Activated CD8-positive, alpha-beta T cell treated with anti-CD3 and anti-CD28 coated beads for 36 hours (primary cell): ENCODE data around the gene TUBGCP3. TPM values are rescaled to one million over a fixed set of nuclear protein-coding genes. Genes with fewer than 3 reads are reported as not detected.

Experiments
- ATAC-seq: fragments of 200-7000 bp; cut with Tn5 transposase; one replicate; pipeline ENCODE4 v1.10.0; 2021; ENCODE audit warnings: mild to moderate bottlenecking, moderate library complexity
- CTCF ChIA-PET: fragments of 350-600 bp; sonication (Branson Sonifier 250); formaldehyde crosslinking; loops from one replicate; lab custom pipeline; 2021; ENCODE audit warnings: antibody characterized with exemption; lab: Charles Lee
- POLR2A ChIA-PET: fragments of 350-600 bp; sonication (Branson Sonifier 250); formaldehyde crosslinking; loops from one replicate; lab custom pipeline; 2021; ENCODE audit warnings: antibody characterized with exemption; lab: Charles Lee
- DNase-seq: peaks from one replicate; pipeline ENCODE4 v3.0.0-alpha.2; 2020
- H3K27ac Mint-ChIP-seq: one replicate; pipeline ENCODE4 v1.8.0; 2021; ENCODE audit warnings: mild to moderate bottlenecking, mixed read lengths
- H3K27me3 Mint-ChIP-seq: one replicate; pipeline ENCODE4 v1.8.0; 2021; ENCODE audit warnings: mixed read lengths
- H3K36me3 Mint-ChIP-seq: one replicate; pipeline ENCODE4 v1.8.0; 2021; ENCODE audit warnings: low read depth, mixed read lengths
- H3K4me1 Mint-ChIP-seq: one replicate; pipeline ENCODE4 v1.8.0; 2021; ENCODE audit warnings: low read depth, mixed read lengths
- H3K4me3 Mint-ChIP-seq: one replicate; pipeline ENCODE4 v1.8.0; 2021; ENCODE audit warnings: mild to moderate bottlenecking, moderate library complexity, mixed read lengths
- H3K9me3 Mint-ChIP-seq: one replicate; pipeline ENCODE4 v1.8.0; 2021; ENCODE audit warnings: mixed read lengths
- intact Hi-C: fragments of 100-400 bp; cut with micrococcal nuclease; formaldehyde crosslinking; loops from one replicate; pipeline ENCODE4 v1.10.0; 2022
- total RNA-seq, 2 experiments: library from RNA; stranded (reverse); gene quantifications; one replicate each; pipeline ENCODE4 v1.2.3, GENCODE V29; 2021
- TF ChIP-seq, protein P1 (sequence below): fragments of 200-600 bp; IDR thresholded peaks from one replicate; pipeline ENCODE4 v1.8.0; 2022; ENCODE audit warnings: antibody characterized with exemption, mild to moderate bottlenecking

TUBGCP3 gene
- total RNA-seq, 2 experiments from 2014 or later, result 51.6 to 57.1 TPM

- intact Hi-C loops, result no loop called here
- H3K27ac Mint-ChIP-seq, result no peak overlapping the region
Observed at GRCh38 chr13:112532837-112533745, 54.9 kb downstream of the TUBGCP3 start.

GRCh38 chr13:112531263-112531794 lies 56.6 kb downstream of the TUBGCP3 start:
- TF ChIP-seq, protein P1, sequence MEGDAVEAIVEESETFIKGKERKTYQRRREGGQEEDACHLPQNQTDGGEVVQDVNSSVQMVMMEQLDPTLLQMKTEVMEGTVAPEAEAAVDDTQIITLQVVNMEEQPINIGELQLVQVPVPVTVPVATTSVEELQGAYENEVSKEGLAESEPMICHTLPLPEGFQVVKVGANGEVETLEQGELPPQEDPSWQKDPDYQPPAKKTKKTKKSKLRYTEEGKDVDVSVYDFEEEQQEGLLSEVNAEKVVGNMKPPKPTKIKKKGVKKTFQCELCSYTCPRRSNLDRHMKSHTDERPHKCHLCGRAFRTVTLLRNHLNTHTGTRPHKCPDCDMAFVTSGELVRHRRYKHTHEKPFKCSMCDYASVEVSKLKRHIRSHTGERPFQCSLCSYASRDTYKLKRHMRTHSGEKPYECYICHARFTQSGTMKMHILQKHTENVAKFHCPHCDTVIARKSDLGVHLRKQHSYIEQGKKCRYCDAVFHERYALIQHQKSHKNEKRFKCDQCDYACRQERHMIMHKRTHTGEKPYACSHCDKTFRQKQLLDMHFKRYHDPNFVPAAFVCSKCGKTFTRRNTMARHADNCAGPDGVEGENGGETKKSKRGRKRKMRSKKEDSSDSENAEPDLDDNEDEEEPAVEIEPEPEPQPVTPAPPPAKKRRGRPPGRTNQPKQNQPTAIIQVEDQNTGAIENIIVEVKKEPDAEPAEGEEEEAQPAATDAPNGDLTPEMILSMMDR, result no peak
- ATAC-seq (no peak), DNase-seq (no peak)
- CTCF ChIA-PET, result no interaction called here
- Mint-ChIP-seq H3K9me3 (no peaks in the 10 kb centered on the region), H3K4me3 (no peak overlapping the region), H3K36me3 (no peaks in the 10 kb centered on the region), H3K27ac (no peak overlapping the region), H3K27me3 (no peaks in the 10 kb centered on the region), H3K4me1 (peaks cover 10% of the 10 kb centered on the region)
- POLR2A ChIA-PET, result interaction anchor here (1.7 kb wide), 1 partner anchor 9 kb away, joined by 4 read pairs; no protein-coding TSS in a partner anchor
- intact Hi-C loops, result no loop called here

More at GRCh38 chr13:112532837-112533745, 54.9 kb downstream of the TUBGCP3 start:
- TF ChIP-seq, protein P1, result no peak
- peaks cover 2% of the 10 kb centered on the region for H3K9me3 Mint-ChIP-seq
- DNase-seq, result peak; percentile 52
- ChIA-PET CTCF (interaction anchor here (1.1 kb wide), 1 partner anchor 9 kb away, joined by 3 read pairs; no protein-coding TSS in a partner anchor), POLR2A (interaction anchor here (1.0 kb wide), 1 partner anchor 55 kb away, joined by 3 read pairs; the partner anchor contains the start of gene TUBGCP3)
- H3K4me3 Mint-ChIP-seq, result no peak overlapping the region
- ATAC-seq, result peak; percentile 39
- H3K36me3 Mint-ChIP-seq, result peaks cover 8% of the 10 kb centered on the region
- H3K4me1 Mint-ChIP-seq, result peaks cover 10% of the 10 kb centered on the region
- H3K27me3 Mint-ChIP-seq, result no peaks in the 10 kb centered on the region

GRCh38 chr13:112530861-112531260 lies 57.1 kb downstream of the TUBGCP3 start:
- Mint-ChIP-seq H3K36me3 (no peaks in the 10 kb centered on the region), H3K4me1 (peaks cover 10% of the 10 kb centered on the region), H3K27me3 (no peaks in the 10 kb centered on the region), H3K9me3 (no peaks in the 10 kb centered on the region), H3K27ac (no peak overlapping the region), H3K4me3 (no peak overlapping the region)
- ATAC-seq (no peak), DNase-seq (no peak)
- TF ChIP-seq, protein P1, result no peak
- intact Hi-C loops, result no loop called here
- POLR2A ChIA-PET, result interaction anchor here (1.7 kb wide), 1 partner anchor 8 kb away, joined by 4 read pairs; no protein-coding TSS in a partner anchor
- CTCF ChIA-PET, result no interaction called here

DNA sequence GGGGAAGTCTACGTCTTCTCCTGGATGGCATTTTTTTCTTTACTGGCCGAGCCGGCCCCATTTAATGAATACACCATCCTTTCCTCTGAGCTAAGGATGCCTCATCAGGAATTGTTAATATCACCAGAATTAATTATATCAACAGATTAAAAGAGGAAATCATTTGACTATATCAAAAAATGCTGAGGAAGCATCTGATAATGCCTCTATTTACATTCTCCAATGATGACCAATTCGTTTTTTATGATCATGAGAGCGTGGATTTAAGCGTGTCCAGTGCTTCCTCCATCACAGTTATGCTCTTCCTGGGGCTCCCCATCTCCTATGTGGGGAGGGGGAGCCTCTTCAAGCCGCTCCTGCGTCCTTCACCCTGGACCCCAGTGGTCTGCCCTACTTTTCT lies 58.7 kb downstream of the TUBGCP3 start:
- Mint-ChIP-seq H3K4me3 (no peak overlapping the region), H3K4me1 (peaks cover 6% of the 10 kb centered on the region), H3K36me3 (no peaks in the 10 kb centered on the region), H3K27me3 (no peaks in the 10 kb centered on the region), H3K27ac (no peak overlapping the region), H3K9me3 (no peaks in the 10 kb centered on the region)
- POLR2A ChIA-PET, result no interaction called here
- no peak for ATAC-seq
- CTCF ChIA-PET, result no interaction called here
- intact Hi-C loops, result no loop called here
- TF ChIP-seq, protein P1, result no peak
- no peak for DNase-seq
